Measurements from ENCODE around the gene TRPM2.
"Not testable (repeated sequence)": the region's sequence is repeated elsewhere in the genome, so short reads cannot be mapped to it uniquely, and the experiment has no call there.

TRPM2 gene

GRCh38 chr21:44477131-44477530, 123.7 kb downstream of the TRPM2 start:
- DNase-seq (ENCODE audit: low spot score in 2 of 2) (no peak), ATAC-seq (ENCODE audit: low read depth) (no peak)
- no peaks in the 10 kb centered on the region for H3K36me3 Mint-ChIP-seq
- H3K27me3 Mint-ChIP-seq: peaks cover 8% of the 10 kb centered on the region
- H3K27ac Mint-ChIP-seq: no peak overlapping the region
- H3K4me3 Mint-ChIP-seq: no peak overlapping the region
- H3K4me1 Mint-ChIP-seq: peaks cover 5% of the 10 kb centered on the region
- no peaks in the 10 kb centered on the region for H3K9me3 Mint-ChIP-seq

- no peak for DNase-seq (ENCODE audit: low spot score in 2 of 2)
- Mint-ChIP-seq H3K4me1 (peaks cover 5% of the 10 kb centered on the region), H3K36me3 (no peaks in the 10 kb centered on the region), H3K27ac (no peak overlapping the region), H3K27me3 (peaks cover 6% of the 10 kb centered on the region), H3K9me3 (no peaks in the 10 kb centered on the region), H3K4me3 (no peak overlapping the region)
- no peak for ATAC-seq (ENCODE audit: low read depth)
Measured at GRCh38 chr21:44477712-44478111, 124.3 kb downstream of the TRPM2 start.

GRCh38 chr21:44478124-44478800, 124.8 kb downstream of the TRPM2 start:
- peaks cover 5% of the 10 kb centered on the region for H3K4me1 Mint-ChIP-seq
- no peak overlapping the region for H3K4me3 Mint-ChIP-seq
- H3K36me3 Mint-ChIP-seq: no peaks in the 10 kb centered on the region
- H3K27ac Mint-ChIP-seq: no peak overlapping the region
- no peak for DNase-seq (ENCODE audit: low spot score in 2 of 2)
- no peaks in the 10 kb centered on the region for H3K9me3 Mint-ChIP-seq
- peaks cover 6% of the 10 kb centered on the region for H3K27me3 Mint-ChIP-seq
- ATAC-seq (ENCODE audit: low read depth): no peak

GRCh38 chr21:44478801-44479167, 125.4 kb downstream of the TRPM2 start:
- DNase-seq (ENCODE audit: low spot score in 2 of 2) (no peak), ATAC-seq (ENCODE audit: low read depth) (no peak)
- peaks cover 5% of the 10 kb centered on the region for H3K4me1 Mint-ChIP-seq
- no peak overlapping the region for H3K4me3 Mint-ChIP-seq
- peaks cover 6% of the 10 kb centered on the region for H3K27me3 Mint-ChIP-seq
- no peak overlapping the region for H3K27ac Mint-ChIP-seq
- H3K9me3 Mint-ChIP-seq: no peaks in the 10 kb centered on the region
- H3K36me3 Mint-ChIP-seq: no peaks in the 10 kb centered on the region

- H3K4me1 Mint-ChIP-seq; H3K36me3 Mint-ChIP-seq; H3K27ac Mint-ChIP-seq; H3K9me3 Mint-ChIP-seq; H3K4me3 Mint-ChIP-seq; ATAC-seq (ENCODE audit: low read depth): not testable (repeated sequence)
- H3K27me3 Mint-ChIP-seq: peaks cover 10% of the 10 kb centered on the region
- peak; percentile 44 to 57 for DNase-seq (ENCODE audit: low spot score in 2 of 2)
Measured at GRCh38 chr21:44479556-44480199, 126.3 kb downstream of the TRPM2 start.

GRCh38 chr21:44480200-44481053, 127.0 kb downstream of the TRPM2 start:
- Mint-ChIP-seq H3K36me3 (no peaks in the 10 kb centered on the region), H3K4me1 (peaks cover 5% of the 10 kb centered on the region), H3K27me3 (peaks cover 10% of the 10 kb centered on the region), H3K9me3 (no peaks in the 10 kb centered on the region), H3K4me3 (no peak overlapping the region), H3K27ac (no peak overlapping the region)
- ATAC-seq (ENCODE audit: low read depth): no peak
- no peak for DNase-seq (ENCODE audit: low spot score in 2 of 2)

- ATAC-seq (ENCODE audit: low read depth) (no peak), DNase-seq (ENCODE audit: low spot score in 2 of 2) (no peak)
- Mint-ChIP-seq H3K4me3 (no peak overlapping the region), H3K4me1 (peaks cover 5% of the 10 kb centered on the region), H3K36me3 (no peaks in the 10 kb centered on the region), H3K27ac (no peak overlapping the region), H3K27me3 (peaks cover 10% of the 10 kb centered on the region), H3K9me3 (no peaks in the 10 kb centered on the region)
Measured at GRCh38 chr21:44482581-44483287, 129.3 kb downstream of the TRPM2 start.

- Mint-ChIP-seq H3K27ac (no peak overlapping the region), H3K4me3 (no peak overlapping the region), H3K27me3 (peaks cover 10% of the 10 kb centered on the region), H3K4me1 (peaks cover 5% of the 10 kb centered on the region), H3K9me3 (no peaks in the 10 kb centered on the region), H3K36me3 (no peaks in the 10 kb centered on the region)
- ATAC-seq (ENCODE audit: low read depth) (no peak), DNase-seq (ENCODE audit: low spot score in 2 of 2) (no peak)
Measured at GRCh38 chr21:44483288-44484237, 130.1 kb downstream of the TRPM2 start.

GRCh38 chr21:44484498-44485253, 131.3 kb downstream of the TRPM2 start:
- no peaks in the 10 kb centered on the region for H3K36me3 Mint-ChIP-seq
- no peaks in the 10 kb centered on the region for H3K4me1 Mint-ChIP-seq
- ATAC-seq (ENCODE audit: low read depth): no peak
- H3K27ac Mint-ChIP-seq: peak overlapping the region; percentile 42
- H3K9me3 Mint-ChIP-seq: no peaks in the 10 kb centered on the region
- no peak overlapping the region for H3K4me3 Mint-ChIP-seq
- H3K27me3 Mint-ChIP-seq: peaks cover 14% of the 10 kb centered on the region
- no peak for DNase-seq (ENCODE audit: low spot score in 2 of 2)

- Mint-ChIP-seq H3K36me3 (no peaks in the 10 kb centered on the region), H3K4me3 (peak overlapping the region; percentile 39), H3K27ac (no peak overlapping the region), H3K9me3 (no peaks in the 10 kb centered on the region), H3K27me3 (peaks cover 20% of the 10 kb centered on the region), H3K4me1 (no peaks in the 10 kb centered on the region)
- DNase-seq (ENCODE audit: low spot score in 2 of 2) (no peak), ATAC-seq (ENCODE audit: low read depth) (peak; percentile 64)
Measured at GRCh38 chr21:44485254-44485793, 131.9 kb downstream of the TRPM2 start.

- no peak overlapping the region for H3K27ac Mint-ChIP-seq
- DNase-seq (ENCODE audit: low spot score in 2 of 2) (no peak), ATAC-seq (ENCODE audit: low read depth) (no peak)
- H3K36me3 Mint-ChIP-seq: no peaks in the 10 kb centered on the region
- no peaks in the 10 kb centered on the region for H3K4me1 Mint-ChIP-seq
- peaks cover 20% of the 10 kb centered on the region for H3K27me3 Mint-ChIP-seq
- no peaks in the 10 kb centered on the region for H3K9me3 Mint-ChIP-seq
- no peak overlapping the region for H3K4me3 Mint-ChIP-seq
Measured at GRCh38 chr21:44485796-44486195, 132.4 kb downstream of the TRPM2 start.

- H3K27ac Mint-ChIP-seq: no peak overlapping the region
- ATAC-seq (ENCODE audit: low read depth): no peak
- no peaks in the 10 kb centered on the region for H3K4me1 Mint-ChIP-seq
- H3K9me3 Mint-ChIP-seq: no peaks in the 10 kb centered on the region
- H3K27me3 Mint-ChIP-seq: peaks cover 18% of the 10 kb centered on the region
- DNase-seq (ENCODE audit: low spot score in 2 of 2): no peak
- no peaks in the 10 kb centered on the region for H3K36me3 Mint-ChIP-seq
- no peak overlapping the region for H3K4me3 Mint-ChIP-seq
Measured at GRCh38 chr21:44486302-44486701, 132.9 kb downstream of the TRPM2 start.
